GM18508 (cell line): ENCODE results near the gene MACROD2.

Experiments
- ATAC-seq: cut with Tn5 transposase; IDR thresholded peaks from one replicate; pipeline ENCODE4 v1.9.1; 2021; ENCODE audit warnings: moderate number of reproducible peaks; ENCODE audit not compliant: insufficient read depth, unreplicated experiment

The MACROD2 gene

DNA sequence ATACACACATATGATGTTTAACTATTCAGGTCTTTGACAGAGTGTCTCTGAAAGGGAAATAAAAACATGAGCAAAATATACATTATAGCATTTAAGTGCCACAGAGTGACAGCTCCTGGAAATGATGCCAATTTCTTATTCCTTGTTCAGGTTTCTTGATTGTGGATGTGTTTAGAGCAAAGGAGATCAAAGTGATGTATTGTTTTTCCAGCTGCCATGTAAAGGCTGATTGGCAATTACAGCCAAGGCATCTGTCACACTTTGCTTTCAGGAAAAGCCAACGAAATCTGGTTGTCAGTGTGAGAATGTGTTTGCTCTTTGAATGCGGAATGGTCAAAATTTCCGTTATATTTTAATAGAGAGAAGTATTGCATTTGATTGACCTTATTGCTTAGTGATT lies 689.9 kb downstream of the MACROD2 start:
- ATAC-seq: no peak

GRCh38 chr20:14687313-14687712 lies 692.0 kb downstream of the MACROD2 start:
- ATAC-seq: no peak

DNA sequence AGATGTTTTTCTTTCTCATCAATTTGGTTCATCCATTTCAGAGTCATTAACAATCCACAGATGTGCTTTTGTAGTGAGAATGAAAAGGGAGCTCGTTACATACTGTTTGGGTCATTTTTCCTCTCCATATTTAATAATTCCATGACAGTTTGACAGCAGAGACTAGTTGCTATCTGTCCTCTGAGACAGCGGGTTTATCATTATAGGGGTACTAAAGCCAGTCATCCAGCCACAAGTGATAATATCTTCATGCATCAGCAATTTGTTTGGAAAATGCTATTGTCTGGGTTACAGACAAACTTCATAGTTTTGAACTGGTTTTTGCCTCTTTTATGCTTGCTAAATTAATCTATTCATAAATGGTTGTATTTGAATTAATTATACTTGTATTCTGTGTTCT lies 692.7 kb downstream of the MACROD2 start:
- ATAC-seq: no peak

- no peak for ATAC-seq
Measured at GRCh38 chr20:14691994-14692393, 696.7 kb downstream of the MACROD2 start.

- no peak for ATAC-seq
Measured at GRCh38 chr20:14696478-14696877, 701.2 kb downstream of the MACROD2 start.

- ATAC-seq: no peak
Measured at GRCh38 chr20:14696937-14697336, 701.6 kb downstream of the MACROD2 start.

DNA sequence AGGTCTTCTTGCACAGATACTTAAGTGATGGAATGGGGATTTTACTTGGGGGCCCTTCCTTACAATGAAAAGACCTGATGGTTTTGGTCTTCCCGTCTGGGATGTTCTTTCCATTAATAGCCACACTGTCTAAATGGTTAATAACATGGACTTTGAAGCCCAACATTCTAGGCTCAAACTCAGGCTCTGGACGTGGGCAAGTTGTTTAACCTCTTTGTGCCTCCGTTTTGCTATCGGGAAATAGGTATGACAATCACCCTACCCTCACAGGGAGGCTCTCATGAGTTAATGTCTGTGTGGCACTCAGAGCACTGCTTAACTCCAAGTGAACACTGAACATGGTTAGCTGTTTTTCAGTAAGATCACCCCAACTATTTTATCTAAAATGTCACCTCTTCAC lies 702.8 kb downstream of the MACROD2 start:
- no peak for ATAC-seq

- ATAC-seq: no peak
Measured at GRCh38 chr20:14698605-14699373, 703.5 kb downstream of the MACROD2 start.

GRCh38 chr20:14700639-14700960 lies 705.3 kb downstream of the MACROD2 start:
- peak; percentile 68 for ATAC-seq

DNA sequence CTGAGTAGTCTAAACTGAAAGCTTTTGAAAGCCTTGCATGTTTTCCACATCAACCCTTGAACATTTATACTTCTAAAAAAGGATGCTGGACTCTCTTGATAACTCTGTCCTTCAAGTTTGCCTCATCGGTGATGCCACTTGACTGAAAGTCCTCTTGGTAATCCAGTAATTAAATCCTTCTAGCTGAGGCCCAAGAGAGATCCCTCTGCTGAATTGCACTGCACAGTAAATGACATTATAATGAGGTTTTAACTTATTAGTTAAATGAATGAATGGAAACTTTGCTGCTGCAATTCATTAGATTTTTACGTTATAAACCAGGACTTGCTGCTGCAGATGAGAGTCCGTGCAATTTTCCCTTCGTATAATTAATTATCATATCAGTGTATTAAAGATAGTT lies 706.0 kb downstream of the MACROD2 start:
- no peak for ATAC-seq

DNA sequence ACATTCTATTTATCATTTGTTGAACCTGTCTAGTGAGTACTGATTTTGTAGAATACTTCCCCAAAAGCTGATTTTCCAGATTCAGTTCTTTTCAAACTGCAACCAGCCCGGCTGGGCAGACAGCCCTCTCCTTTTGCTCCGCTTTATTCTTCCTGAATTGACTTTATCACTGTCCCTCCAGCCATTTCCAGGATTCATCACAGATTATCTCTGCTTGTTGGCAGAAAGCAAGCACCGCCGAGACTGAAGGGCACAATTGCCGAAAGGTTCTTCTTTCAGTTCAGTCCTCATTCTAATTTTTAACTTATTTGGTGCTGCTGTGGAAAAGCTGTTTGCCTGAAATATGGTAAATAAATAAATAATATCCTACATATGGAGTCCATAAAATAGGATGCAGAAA lies 711.2 kb downstream of the MACROD2 start:
- ATAC-seq: no peak

GRCh38 chr20:14707026-14707680 lies 711.8 kb downstream of the MACROD2 start:
- no peak for ATAC-seq

DNA sequence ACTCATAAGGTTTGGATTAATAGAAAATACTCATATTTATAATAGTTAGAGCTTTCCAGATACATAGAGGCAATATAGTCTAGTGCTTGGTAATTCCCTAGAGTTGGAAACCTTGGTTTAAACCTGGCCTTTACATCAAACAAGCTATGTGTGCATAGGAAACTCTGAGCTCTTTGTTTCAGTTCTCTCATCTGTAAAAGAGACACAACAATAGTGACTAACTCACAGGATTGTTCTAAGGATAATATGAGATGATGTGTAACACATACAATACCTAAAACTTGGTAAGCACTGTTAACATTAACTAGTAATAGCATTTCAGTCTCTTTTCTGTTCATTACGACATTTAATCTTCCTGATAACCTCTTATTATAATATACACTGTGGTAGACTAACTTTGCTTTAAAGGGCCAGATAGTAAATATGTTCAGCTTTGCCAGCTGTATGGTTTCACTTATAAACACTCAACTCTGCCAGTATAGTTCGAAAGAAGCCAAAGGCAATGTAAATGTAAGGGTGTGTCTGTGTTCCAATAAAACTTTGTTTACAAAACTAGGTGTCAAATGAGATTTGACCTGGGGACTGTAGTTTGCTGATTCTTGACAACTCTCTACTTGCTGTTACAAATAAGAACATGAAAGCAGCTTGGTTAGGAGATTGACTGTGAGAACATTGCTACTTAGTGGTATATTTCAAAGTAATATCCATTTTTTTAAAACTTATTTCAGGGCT lies 712.7 kb downstream of the MACROD2 start:
- no peak for ATAC-seq

DNA sequence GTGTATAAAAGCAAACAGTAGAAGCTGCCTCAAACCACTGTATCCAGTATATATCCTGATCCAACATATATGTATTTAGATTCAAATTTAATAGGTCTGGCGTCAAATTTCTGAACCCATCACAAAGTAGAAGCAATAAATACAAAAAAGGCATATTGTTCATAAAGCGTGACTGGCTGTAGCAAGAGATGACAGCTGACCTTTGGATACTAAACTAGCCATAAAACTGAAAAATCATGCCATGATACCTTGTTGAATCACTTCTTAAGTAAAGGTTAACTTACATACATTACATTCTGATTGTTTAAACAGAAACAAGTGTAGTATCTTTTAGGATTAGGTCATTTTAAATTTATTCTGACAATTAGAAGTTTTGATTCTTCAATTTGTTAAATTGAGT lies 714.1 kb downstream of the MACROD2 start:
- ATAC-seq: no peak

DNA sequence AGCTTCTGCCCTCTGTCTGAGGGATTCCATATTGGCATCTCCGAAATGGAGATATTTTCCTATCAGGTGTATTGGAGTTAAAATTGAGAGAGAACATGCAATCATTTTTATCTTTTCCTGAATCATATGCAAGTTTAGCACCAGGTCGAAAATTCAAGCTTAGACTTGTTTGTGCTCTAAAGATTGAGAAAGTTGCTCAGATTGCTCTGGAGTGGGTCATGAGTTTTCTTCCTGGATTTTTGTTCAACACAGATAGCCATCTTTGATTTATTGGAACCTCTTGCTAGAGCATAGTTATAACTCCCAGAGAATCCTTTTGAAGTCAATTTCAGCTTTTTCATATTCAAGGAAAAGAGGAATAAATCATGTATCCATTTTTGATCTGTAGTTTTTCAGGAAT lies 715.6 kb downstream of the MACROD2 start:
- no peak for ATAC-seq

DNA sequence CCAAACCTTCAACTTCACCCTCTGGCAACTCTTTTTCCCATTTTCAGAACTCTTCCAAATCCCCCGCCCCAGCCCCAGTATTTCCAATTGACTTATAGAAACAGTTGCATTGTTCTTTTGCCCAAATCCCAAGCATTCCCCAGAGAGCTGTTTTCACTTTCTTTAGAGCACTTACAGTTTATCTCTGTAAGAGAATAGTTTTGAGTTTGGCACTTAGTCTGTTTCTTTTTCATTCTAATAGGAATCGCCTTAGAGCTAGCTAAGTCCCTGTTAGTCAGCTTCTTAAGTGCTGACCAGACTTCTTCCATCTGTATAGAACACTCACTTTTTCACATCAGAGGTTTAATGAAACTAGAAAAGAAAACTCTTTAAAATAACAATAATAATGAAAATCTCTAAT lies 716.3 kb downstream of the MACROD2 start:
- no peak for ATAC-seq

GRCh38 chr20:14712302-14712739 lies 717.0 kb downstream of the MACROD2 start:
- no peak for ATAC-seq

GRCh38 chr20:14715400-14715799 lies 720.1 kb downstream of the MACROD2 start:
- no peak for ATAC-seq

DNA sequence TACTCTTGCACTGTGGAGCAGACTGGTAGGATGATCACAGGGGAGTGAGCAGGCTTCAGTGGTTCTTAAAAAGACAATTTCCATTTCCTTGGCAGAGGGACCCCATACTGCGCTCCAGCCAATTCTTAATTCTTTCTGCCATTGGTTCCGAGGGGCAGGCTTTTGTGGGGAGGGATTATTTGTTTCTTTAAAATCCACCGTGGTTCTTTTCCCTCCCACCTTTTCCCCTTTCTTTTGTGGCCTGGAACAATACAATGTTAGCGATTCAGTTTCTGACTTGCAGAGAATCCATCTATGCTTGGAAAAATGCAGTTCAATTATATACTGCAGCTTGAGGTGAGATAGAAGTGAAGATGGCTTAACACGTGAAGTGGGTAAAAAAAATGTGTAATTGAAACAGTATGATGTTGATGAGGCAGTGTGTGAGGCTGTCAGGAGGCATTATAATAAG lies 721.1 kb downstream of the MACROD2 start:
- no peak for ATAC-seq

- peak; percentile 80 for ATAC-seq
Measured at GRCh38 chr20:14717134-14717999, 722.1 kb downstream of the MACROD2 start.
